ENCODE data around the gene RNU1-3. TPM values are rescaled to one million over a fixed set of nuclear protein-coding genes. Genes with fewer than 3 reads are reported as not detected.

Gene RNU1-3
- total and polyA plus RNA-seq, 9 of the 15 experiments (the other 6 are each of a cell fraction or from before 2014, with no cell fraction given): under 0.01 to 32,823 (median 2,538) TPM; not detected in 4

DNA sequence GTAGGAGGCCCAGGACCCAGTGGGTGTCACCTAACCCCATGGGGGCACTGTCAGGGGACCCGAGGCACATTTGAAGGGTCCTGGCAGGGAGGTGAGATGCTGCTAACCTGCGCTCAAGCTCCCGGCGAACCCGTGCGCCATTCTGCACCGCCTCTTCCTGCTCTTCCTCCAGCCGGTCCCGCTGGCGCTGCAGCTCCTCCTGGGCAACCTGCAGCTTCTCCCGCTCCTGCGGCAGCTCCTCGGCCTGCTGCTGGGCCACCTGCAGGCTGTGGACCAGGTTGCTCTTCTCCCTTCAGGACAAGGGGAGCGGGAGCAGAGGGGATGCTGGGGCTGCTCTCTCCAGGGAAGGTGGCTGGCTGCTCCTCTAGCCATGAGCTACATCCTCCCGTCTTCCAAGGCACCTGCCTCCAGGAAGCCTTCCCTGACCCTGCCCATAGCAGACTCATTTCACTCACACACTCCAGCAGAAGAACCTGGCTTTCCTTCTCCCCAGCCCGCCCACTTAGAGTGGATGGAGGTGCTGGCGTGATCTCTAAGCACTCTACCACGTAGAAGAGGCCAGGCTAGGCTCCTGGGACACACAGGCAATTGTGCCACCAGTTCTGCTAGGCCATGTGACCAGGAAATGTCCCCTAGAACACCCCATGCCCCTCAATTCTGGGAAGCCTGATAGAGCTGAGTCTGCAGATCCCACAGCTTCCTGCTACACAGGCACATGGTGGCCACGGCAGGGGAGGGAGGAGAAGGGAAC, 38.2 kb downstream of the RNU1-3 start (continued):
- TF ChIP-seq ZNF134 (CRISPR knock-in tag; conservative IDR thresholded peaks at IDR 0.05) (no peak), GABPB2 (CRISPR knock-in tag; conservative IDR thresholded peaks at IDR 0.05) (0 out of 2 replicates have a peak, but pooled peaks have one; percentile 5), ZNF589 (CRISPR knock-in tag; IDR thresholded peaks at IDR 0.05; ENCODE audit: low read depth) (no peak; the same call in 1 of the 2 replicates), STAG1 (CRISPR knock-in tag; IDR thresholded peaks at IDR 0.05; ENCODE audit: borderline replicate concordance) (0 out of 2 replicates have a peak, but pooled peaks have one; percentile 36), TSC22D4 (tag; IDR thresholded peaks at IDR 0.05) (no peak), ZC3H11A (IDR thresholded peaks at IDR 0.05; ENCODE audit: low read depth, low read length) (no peak), ZEB2 (IDR thresholded peaks at IDR 0.05) (no peak), HMGN3 (IDR thresholded peaks at IDR 0.05; ENCODE audit: borderline replicate concordance, extremely low read depth, insufficient read length, low read depth, low read length) (peak; percentile 60), MCM5 (IDR thresholded peaks at IDR 0.05; ENCODE audit: low read depth) (no peak), POU5F1 (IDR thresholded peaks at IDR 0.05; ENCODE audit: borderline replicate concordance, low read depth, low read length, partially characterized antibody) (no peak), FOXA3 (CRISPR knock-in tag; conservative IDR thresholded peaks at IDR 0.05 in 1 of 2, IDR thresholded peaks at IDR 0.05 in 1 of 2) (0 out of 4 replicates have a peak, but pooled peaks of 1 of the 2 experiments have one; percentile 16), ZNF717 (CRISPR knock-in tag; IDR thresholded peaks at IDR 0.05) (no peak), ZNF263 (CRISPR knock-in tag; IDR thresholded peaks at IDR 0.05; ENCODE audit: borderline replicate concordance) (peak; percentile 59), POLR2AphosphoS5 (IDR thresholded peaks at IDR 0.05; ENCODE audit: control insufficient read depth, insufficient read depth, low read depth, low read length) (no peak), ZFP36 (IDR thresholded peaks at IDR 0.05; ENCODE audit: low read depth, low read length, partially characterized antibody) (peak; percentile 70), RNF2 (IDR thresholded peaks at IDR 0.05) (no peak), RFX5 (IDR thresholded peaks at IDR 0.05; ENCODE audit: low read depth, low read length) (no peak), RBFOX2 (IDR thresholded peaks at IDR 0.05; ENCODE audit: low read depth, low read length) (peak; percentile 66), KLF16 (IDR thresholded peaks at IDR 0.05) (no peak), SMARCA5 (IDR thresholded peaks at IDR 0.05) (no peak)
- TF ChIP-seq, protein P1, sequence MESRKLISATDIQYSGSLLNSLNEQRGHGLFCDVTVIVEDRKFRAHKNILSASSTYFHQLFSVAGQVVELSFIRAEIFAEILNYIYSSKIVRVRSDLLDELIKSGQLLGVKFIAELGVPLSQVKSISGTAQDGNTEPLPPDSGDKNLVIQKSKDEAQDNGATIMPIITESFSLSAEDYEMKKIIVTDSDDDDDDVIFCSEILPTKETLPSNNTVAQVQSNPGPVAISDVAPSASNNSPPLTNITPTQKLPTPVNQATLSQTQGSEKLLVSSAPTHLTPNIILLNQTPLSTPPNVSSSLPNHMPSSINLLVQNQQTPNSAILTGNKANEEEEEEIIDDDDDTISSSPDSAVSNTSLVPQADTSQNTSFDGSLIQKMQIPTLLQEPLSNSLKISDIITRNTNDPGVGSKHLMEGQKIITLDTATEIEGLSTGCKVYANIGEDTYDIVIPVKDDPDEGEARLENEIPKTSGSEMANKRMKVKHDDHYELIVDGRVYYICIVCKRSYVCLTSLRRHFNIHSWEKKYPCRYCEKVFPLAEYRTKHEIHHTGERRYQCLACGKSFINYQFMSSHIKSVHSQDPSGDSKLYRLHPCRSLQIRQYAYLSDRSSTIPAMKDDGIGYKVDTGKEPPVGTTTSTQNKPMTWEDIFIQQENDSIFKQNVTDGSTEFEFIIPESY (CRISPR knock-in tag; IDR thresholded peaks at IDR 0.05): peak; percentile 93
- TF ChIP-seq, protein P2, sequence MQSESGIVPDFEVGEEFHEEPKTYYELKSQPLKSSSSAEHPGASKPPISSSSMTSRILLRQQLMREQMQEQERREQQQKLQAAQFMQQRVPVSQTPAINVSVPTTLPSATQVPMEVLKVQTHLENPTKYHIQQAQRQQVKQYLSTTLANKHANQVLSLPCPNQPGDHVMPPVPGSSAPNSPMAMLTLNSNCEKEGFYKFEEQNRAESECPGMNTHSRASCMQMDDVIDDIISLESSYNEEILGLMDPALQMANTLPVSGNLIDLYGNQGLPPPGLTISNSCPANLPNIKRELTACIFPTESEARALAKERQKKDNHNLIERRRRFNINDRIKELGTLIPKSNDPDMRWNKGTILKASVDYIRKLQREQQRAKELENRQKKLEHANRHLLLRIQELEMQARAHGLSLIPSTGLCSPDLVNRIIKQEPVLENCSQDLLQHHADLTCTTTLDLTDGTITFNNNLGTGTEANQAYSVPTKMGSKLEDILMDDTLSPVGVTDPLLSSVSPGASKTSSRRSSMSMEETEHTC (IDR thresholded peaks at IDR 0.05): no peak
- TF ChIP-seq, protein P3, sequence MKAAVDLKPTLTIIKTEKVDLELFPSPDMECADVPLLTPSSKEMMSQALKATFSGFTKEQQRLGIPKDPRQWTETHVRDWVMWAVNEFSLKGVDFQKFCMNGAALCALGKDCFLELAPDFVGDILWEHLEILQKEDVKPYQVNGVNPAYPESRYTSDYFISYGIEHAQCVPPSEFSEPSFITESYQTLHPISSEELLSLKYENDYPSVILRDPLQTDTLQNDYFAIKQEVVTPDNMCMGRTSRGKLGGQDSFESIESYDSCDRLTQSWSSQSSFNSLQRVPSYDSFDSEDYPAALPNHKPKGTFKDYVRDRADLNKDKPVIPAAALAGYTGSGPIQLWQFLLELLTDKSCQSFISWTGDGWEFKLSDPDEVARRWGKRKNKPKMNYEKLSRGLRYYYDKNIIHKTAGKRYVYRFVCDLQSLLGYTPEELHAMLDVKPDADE (conservative IDR thresholded peaks at IDR 0.05; ENCODE audit: control insufficient read depth, low read depth, low read length): 0 out of 2 replicates have a peak, but pooled peaks have one; percentile 31
